Gastrocnemius medialis (tissue), 4 donors: Measurements from ENCODE around the gene SFT2D1. TPM values are rescaled to one million over a fixed set of nuclear protein-coding genes. Genes with fewer than 3 reads are reported as not detected.

ENCODE experiments used
- ATAC-seq, 2 donors: fragments of 150-250 bp; one replicate each; pipeline ENCODE4 v1.9.1; 2016
- DNase-seq, 2 donors: peaks; one replicate each; pipeline ENCODE4 v3.0.0-alpha.2; 2019
- H3K27ac ChIP-seq, 4 donors: fragments of 200-600 bp; sonication (generic); 1 replicate in 1 of 4; 2 replicates in 3 of 4; pipeline ENCODE4 v1.5.1; 2016 to 2018; ENCODE audit warnings: mild to moderate bottlenecking in 2 of 4, moderate library complexity in 1 of 4
- H3K27me3 ChIP-seq, 3 donors: fragments of 200-600 bp; sonication (generic) in 2 of 3; 1 replicate in 1 of 3; 2 replicates in 2 of 3; pipeline versions ENCODE4 v1.5.1 to v1.6.0; 2016 to 2019; ENCODE audit warnings: mild to moderate bottlenecking in 1 of 3, moderate library complexity in 1 of 3
- H3K36me3 ChIP-seq, 2 donors: fragments of 200-600 bp; sonication (generic) in 1 of 2; one replicate each; pipeline ENCODE4 v1.5.1; 2017 to 2018
- H3K4me1 ChIP-seq, 2 donors: fragments of 200-600 bp; sonication (generic) in 1 of 2; one replicate each; pipeline ENCODE4 v1.5.1; 2016 to 2017; ENCODE audit warnings: mild to moderate bottlenecking in 2 of 2
- H3K4me3 ChIP-seq, 4 donors: fragments of 200-600 bp; sonication (generic) in 3 of 4; 1 replicate in 1 of 4; 2 replicates in 3 of 4; pipeline ENCODE4 v1.5.1; 2016 to 2019; ENCODE audit warnings: mild to moderate bottlenecking in 2 of 4
- H3K9me3 ChIP-seq, 3 donors: fragments of 200-600 bp; sonication (generic) in 2 of 3; 1 replicate in 1 of 3; 2 replicates in 2 of 3; pipeline ENCODE4 v1.5.1; 2016 to 2019
- POLR2A ChIP-seq, 2 donors: fragments of 450-650 bp; IDR thresholded peaks; one replicate each; pipeline ENCODE4 v1.6.1; 2017; ENCODE audit warnings: antibody characterized with exemption in 2 of 2, mild to moderate bottlenecking in 2 of 2, moderate library complexity in 2 of 2
- in situ Hi-C, 4 donors: fragments of 200-750 bp; cut with MboI; loops; one replicate each; pipeline versions ENCODE4 v1.15.0 to v1.8.0; 2017; ENCODE audit warnings: low sequenced_read_pairs in 4 of 4
- intact Hi-C: fragments of 100-400 bp; cut with DNase I; formaldehyde crosslinking; loops from one replicate; pipeline ENCODE4 v1.15.1; 2023; ENCODE audit warnings: low total_unique reads
- total RNA-seq, 4 donors: library from RNA; depleted of rRNA; stranded (reverse); fragments of >200 nt; gene quantifications; one replicate each; pipeline versions ENCODE4 v1.1.0 to v1.2.3, GENCODE V29; 2016
- TF ChIP-seq, protein P1 (sequence below), 5 experiments: fragments of 450-650 bp in 3 of 5; fragments of 200-600 bp in 2 of 5; sonication (generic) in 2 of 5; IDR thresholded peaks in 4 of 5; conservative IDR thresholded peaks in 1 of 5; 1 replicate in 4 of 5; 2 replicates in 1 of 5; pipeline ENCODE4 v1.5.1; 2016 to 2019; ENCODE audit warnings: antibody characterized with exemption in 5 of 5, mild to moderate bottlenecking in 3 of 5, moderate library complexity in 3 of 5

The SFT2D1 gene
- total RNA-seq, 4 donors from 2014 or later = 14.1 to 29.0 (median 16.8) TPM

DNA sequence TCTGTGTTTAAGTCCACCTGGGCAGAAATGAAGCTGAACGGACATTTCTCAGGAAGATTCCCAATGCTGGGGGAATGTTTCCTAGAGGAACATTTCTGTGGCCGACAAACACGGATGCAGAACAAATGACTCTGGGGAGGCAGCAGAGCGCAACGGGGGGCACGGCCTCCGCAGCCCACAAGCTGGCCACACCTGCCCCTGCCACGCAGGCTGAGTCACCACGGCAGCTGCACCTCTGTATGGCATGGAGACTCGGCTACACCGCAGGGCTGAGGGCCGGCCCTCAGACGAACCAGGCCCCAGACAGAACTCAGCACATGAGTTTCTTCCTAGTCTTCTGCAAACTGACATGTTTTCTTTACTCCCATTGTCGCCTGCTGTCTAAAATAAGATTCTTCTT, 24.1 kb downstream of the SFT2D1 start:
- TF ChIP-seq POLR2A (IDR thresholded peaks at IDR 0.05) = no peak
- TF ChIP-seq, protein P1, sequence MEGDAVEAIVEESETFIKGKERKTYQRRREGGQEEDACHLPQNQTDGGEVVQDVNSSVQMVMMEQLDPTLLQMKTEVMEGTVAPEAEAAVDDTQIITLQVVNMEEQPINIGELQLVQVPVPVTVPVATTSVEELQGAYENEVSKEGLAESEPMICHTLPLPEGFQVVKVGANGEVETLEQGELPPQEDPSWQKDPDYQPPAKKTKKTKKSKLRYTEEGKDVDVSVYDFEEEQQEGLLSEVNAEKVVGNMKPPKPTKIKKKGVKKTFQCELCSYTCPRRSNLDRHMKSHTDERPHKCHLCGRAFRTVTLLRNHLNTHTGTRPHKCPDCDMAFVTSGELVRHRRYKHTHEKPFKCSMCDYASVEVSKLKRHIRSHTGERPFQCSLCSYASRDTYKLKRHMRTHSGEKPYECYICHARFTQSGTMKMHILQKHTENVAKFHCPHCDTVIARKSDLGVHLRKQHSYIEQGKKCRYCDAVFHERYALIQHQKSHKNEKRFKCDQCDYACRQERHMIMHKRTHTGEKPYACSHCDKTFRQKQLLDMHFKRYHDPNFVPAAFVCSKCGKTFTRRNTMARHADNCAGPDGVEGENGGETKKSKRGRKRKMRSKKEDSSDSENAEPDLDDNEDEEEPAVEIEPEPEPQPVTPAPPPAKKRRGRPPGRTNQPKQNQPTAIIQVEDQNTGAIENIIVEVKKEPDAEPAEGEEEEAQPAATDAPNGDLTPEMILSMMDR (IDR thresholded peaks at IDR 0.05 in 4 of 5, conservative IDR thresholded peaks at IDR 0.05 in 1 of 5) = no peak
- no peak overlapping the region for H3K27ac ChIP-seq
- DNase-seq = no peak
- intact Hi-C loops (no loop called here), in situ Hi-C loops (no loop called here)
- no peaks in the 10 kb centered on the region for H3K9me3 ChIP-seq
- H3K4me3 ChIP-seq = no peak overlapping the region
- H3K4me1 ChIP-seq = no peaks in the 10 kb centered on the region
- peaks cover 0 to 24% of the 10 kb centered on the region in 2 donors for H3K36me3 ChIP-seq
- H3K27me3 ChIP-seq = no peaks in the 10 kb centered on the region
- ATAC-seq = no peak

DNA sequence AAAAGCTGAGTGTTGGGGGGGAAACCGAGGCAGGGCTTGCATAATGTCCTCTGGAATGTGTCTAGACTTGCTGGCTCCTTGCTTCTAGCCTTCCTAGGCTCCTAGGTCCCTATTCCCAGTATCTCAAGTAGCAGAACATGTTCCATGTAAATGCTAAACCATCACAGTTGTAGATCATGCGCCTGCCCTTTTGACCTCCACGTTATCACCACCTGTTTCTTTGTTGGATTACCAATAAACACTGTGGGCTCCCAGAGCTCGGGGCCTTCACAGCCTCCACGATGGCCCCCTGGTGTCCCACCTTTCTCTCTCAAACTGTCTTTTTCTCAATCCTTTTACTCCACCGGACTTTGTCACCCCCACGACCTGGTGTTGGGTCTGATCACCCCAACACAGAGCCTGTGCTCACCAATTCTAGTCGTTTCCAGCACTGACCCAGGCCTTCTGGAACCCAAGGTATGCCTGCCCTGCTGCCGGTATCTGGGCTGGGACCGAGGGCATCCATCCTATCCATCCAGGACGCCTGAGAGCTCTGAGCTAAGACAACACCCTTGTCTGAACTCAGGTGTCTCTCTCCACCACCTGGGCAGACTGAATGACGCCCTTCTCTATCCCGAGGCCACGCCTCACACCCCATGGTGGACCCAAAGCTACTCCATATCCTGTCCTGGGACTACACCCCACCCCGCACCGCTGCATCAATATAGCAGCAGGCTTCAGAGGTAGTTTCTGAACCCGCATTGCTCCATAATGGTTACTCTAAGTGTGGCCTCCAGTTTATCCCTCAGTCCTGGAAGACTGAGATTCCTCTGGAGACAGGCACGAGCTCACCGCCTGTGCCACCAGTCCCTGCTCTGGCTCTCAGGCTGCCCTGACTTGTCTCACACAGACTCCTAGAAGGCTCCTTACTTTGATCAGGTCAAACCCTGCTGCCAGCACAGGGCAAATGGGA, 24.8 kb downstream of the SFT2D1 start:
- TF ChIP-seq POLR2A (IDR thresholded peaks at IDR 0.05) = no peak
- TF ChIP-seq, protein P1 (IDR thresholded peaks at IDR 0.05 in 4 of 5, conservative IDR thresholded peaks at IDR 0.05 in 1 of 5) = no peak
- intact Hi-C loops = no loop called here
- Histone ChIP-seq H3K36me3 (peaks cover 0 to 17% of the 10 kb centered on the region in 2 donors), H3K9me3 (no peaks in the 10 kb centered on the region), H3K4me3 (no peak overlapping the region), H3K27ac (no peak overlapping the region), H3K27me3 (no peaks in the 10 kb centered on the region), H3K4me1 (no peaks in the 10 kb centered on the region)
- ATAC-seq (no peak), DNase-seq (no peak)
- in situ Hi-C loops = no loop called here

DNA sequence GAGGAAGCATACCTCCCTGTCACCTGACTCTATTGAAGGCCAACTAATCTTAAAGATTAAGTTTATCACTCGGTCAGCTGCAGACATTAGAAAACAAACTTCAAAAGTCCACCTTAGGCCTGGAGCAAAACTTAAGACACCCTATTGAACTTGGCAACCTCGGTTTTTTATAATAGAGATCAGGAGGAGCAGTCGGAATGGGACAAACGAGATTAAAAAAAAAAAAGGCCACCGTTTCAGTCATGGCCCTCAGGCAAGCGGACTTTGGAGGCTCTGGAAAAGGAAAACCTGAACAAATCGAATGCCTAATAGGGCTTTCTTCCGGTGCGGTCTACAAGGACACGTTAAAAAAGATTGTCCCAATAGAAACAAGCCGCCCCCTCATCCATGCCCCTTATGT, 26.9 kb downstream of the SFT2D1 start:
- DNase-seq (no peak), ATAC-seq (no peak)
- no peak overlapping the region for H3K27ac ChIP-seq
- in situ Hi-C loops (no loop called here), intact Hi-C loops (no loop called here)
- peaks cover 0 to 3% of the 10 kb centered on the region in 2 donors for H3K36me3 ChIP-seq
- H3K27me3 ChIP-seq = no peaks in the 10 kb centered on the region
- TF ChIP-seq, protein P1 (IDR thresholded peaks at IDR 0.05 in 4 of 5, conservative IDR thresholded peaks at IDR 0.05 in 1 of 5) = no peak
- TF ChIP-seq POLR2A (IDR thresholded peaks at IDR 0.05) = no peak
- H3K4me3 ChIP-seq = no peak overlapping the region
- no peaks in the 10 kb centered on the region for H3K9me3 ChIP-seq
- H3K4me1 ChIP-seq = no peaks in the 10 kb centered on the region

DNA sequence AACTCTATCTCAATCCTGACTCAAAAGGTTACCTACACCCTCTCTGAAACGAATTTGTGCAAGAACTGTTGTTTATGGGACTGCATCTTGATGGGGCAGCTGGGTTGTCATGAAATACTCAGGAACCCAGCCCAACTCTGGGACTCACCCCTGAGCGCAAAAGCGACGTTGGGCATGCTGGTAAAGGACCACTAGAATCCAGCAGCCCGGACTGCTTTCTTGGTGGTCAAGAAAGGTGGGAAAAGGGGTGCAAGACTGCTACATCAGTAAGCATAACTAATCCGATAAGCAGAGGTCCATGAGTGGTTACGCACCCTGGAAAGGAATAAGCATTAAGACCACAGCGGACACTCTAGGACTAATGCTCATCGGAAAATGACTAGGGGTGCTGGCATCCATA, 27.9 kb downstream of the SFT2D1 start:
- Histone ChIP-seq H3K36me3 (no peaks in the 10 kb centered on the region), H3K4me3 (no peak overlapping the region), H3K27ac (no peak overlapping the region), H3K9me3 (no peaks in the 10 kb centered on the region), H3K27me3 (peaks cover under 1 to 5% (median under 1%) of the 10 kb centered on the region in 3 donors), H3K4me1 (no peaks in the 10 kb centered on the region)
- in situ Hi-C loops (no loop called here), intact Hi-C loops (no loop called here)
- ATAC-seq (no peak), DNase-seq (no peak)
- TF ChIP-seq POLR2A (IDR thresholded peaks at IDR 0.05) = no peak
- TF ChIP-seq, protein P1 (IDR thresholded peaks at IDR 0.05 in 4 of 5, conservative IDR thresholded peaks at IDR 0.05 in 1 of 5) = no peak
